HG03159 (cell line): ENCODE data around the gene HEYL.

Source experiments
- ATAC-seq: cut with Tn5 transposase; IDR thresholded peaks from one replicate; pipeline ENCODE4 v1.9.1; 2021; ENCODE audit warnings: mild to moderate bottlenecking, moderate library complexity; ENCODE audit not compliant: unreplicated experiment

Gene HEYL

GRCh38 chr1:39639305-39640130 lies at the start of gene HEYL:
HEYL (minus strand) TSS chr1:39639643; CDS start chr1:39639625, 18 bp downstream.
- no peak for ATAC-seq

GRCh38 chr1:39689214-39689613 lies 49.8 kb upstream of the HEYL start:
- no peak for ATAC-seq

GRCh38 chr1:39688706-39689105 lies 49.3 kb upstream of the HEYL start:
- ATAC-seq: no peak

GRCh38 chr1:39687243-39687642 lies 47.8 kb upstream of the HEYL start:
- no peak for ATAC-seq

- no peak for ATAC-seq
Observed at GRCh38 chr1:39685071-39685470, 45.6 kb upstream of the HEYL start.

- no peak for ATAC-seq
Observed at GRCh38 chr1:39684313-39684664, 44.8 kb upstream of the HEYL start.

GRCh38 chr1:39683591-39684312 lies 44.3 kb upstream of the HEYL start:
- no peak for ATAC-seq

- no peak for ATAC-seq
Observed at GRCh38 chr1:39681999-39682398, 42.6 kb upstream of the HEYL start.

- ATAC-seq: no peak
Observed at GRCh38 chr1:39681294-39681693, 41.9 kb upstream of the HEYL start.

- no peak for ATAC-seq
Observed at GRCh38 chr1:39680751-39681150, 41.3 kb upstream of the HEYL start.

GRCh38 chr1:39679821-39680220 lies 40.4 kb upstream of the HEYL start:
- no peak for ATAC-seq

- ATAC-seq: no peak
Observed at GRCh38 chr1:39678889-39679288, 39.4 kb upstream of the HEYL start.

GRCh38 chr1:39677645-39678044 lies 38.2 kb upstream of the HEYL start:
- ATAC-seq: no peak

GRCh38 chr1:39676948-39677548 lies 37.6 kb upstream of the HEYL start:
- no peak for ATAC-seq

- no peak for ATAC-seq
Observed at GRCh38 chr1:39675220-39675619, 35.8 kb upstream of the HEYL start.

- no peak for ATAC-seq
Observed at GRCh38 chr1:39673215-39673614, 33.8 kb upstream of the HEYL start.

- ATAC-seq: no peak
Observed at GRCh38 chr1:39672551-39672947, 33.1 kb upstream of the HEYL start.

GRCh38 chr1:39671793-39672550 lies 32.5 kb upstream of the HEYL start, which contains the start of gene NT5C1A:
NT5C1A (minus strand) TSS chr1:39672107; CDS start chr1:39672038, 69 bp downstream.
- ATAC-seq: no peak

- ATAC-seq: no peak
Observed at GRCh38 chr1:39671433-39671792, 32.0 kb upstream of the HEYL start.

- no peak for ATAC-seq
Observed at GRCh38 chr1:39670689-39671088, 31.2 kb upstream of the HEYL start.

GRCh38 chr1:39668894-39669293 lies 29.5 kb upstream of the HEYL start:
- ATAC-seq: no peak
